Activated CD4-positive, alpha-beta T cell treated with anti-CD3 and anti-CD28 coated beads, Interleukin-2, Interleukin-4, amounts not matched to agents 100 ng/mL and 50 ng/mL, durations not matched to agents 16 hours and 8 hours (primary cell): ENCODE results near the gene DYSF.

Experiments
- DNase-seq: peaks from one replicate; pipeline ENCODE4 v3.0.0-alpha.2; 2020; ENCODE audit warnings: low spot score

Gene DYSF

GRCh38 chr2:71691747-71692441, 238.5 kb downstream of the DYSF start:
- no peak for DNase-seq

- DNase-seq, result no peak
Observed at GRCh38 chr2:71692621-71693277, 239.4 kb downstream of the DYSF start.

GRCh38 chr2:71693286-71694270, 240.2 kb downstream of the DYSF start:
- DNase-seq, result no peak

- DNase-seq, result no peak
Observed at GRCh38 chr2:71694501-71695234, 241.3 kb downstream of the DYSF start.

GRCh38 chr2:71695235-71696120, 242.1 kb downstream of the DYSF start:
- DNase-seq, result no peak

- DNase-seq, result no peak
Observed at GRCh38 chr2:71696381-71696780, 243.0 kb downstream of the DYSF start.

- no peak for DNase-seq
Observed at GRCh38 chr2:71697106-71698004, 244.0 kb downstream of the DYSF start.

GRCh38 chr2:71699428-71699827, 246.1 kb downstream of the DYSF start:
- no peak for DNase-seq

- DNase-seq, result no peak
Observed at GRCh38 chr2:71700041-71700657, 246.8 kb downstream of the DYSF start.

GRCh38 chr2:71700658-71701397, 247.5 kb downstream of the DYSF start:
- DNase-seq, result no peak

GRCh38 chr2:71702071-71702970, 249.0 kb downstream of the DYSF start:
- DNase-seq, result no peak

- DNase-seq, result no peak
Observed at GRCh38 chr2:71702971-71703898, 249.9 kb downstream of the DYSF start.

GRCh38 chr2:71704131-71704561, 250.8 kb downstream of the DYSF start:
- DNase-seq, result no peak

GRCh38 chr2:71704688-71705087, 251.3 kb downstream of the DYSF start:
- no peak for DNase-seq

GRCh38 chr2:71705171-71705960, 252.0 kb downstream of the DYSF start:
- no peak for DNase-seq

GRCh38 chr2:71706121-71706520, 252.8 kb downstream of the DYSF start:
- DNase-seq, result no peak
